HG03139 (cell line): ENCODE results near the gene RGMB.
"Not testable (repeated sequence)": the region's sequence is repeated elsewhere in the genome, so short reads cannot be mapped to it uniquely, and the experiment has no call there.

Source experiments
- ATAC-seq: cut with Tn5 transposase; IDR thresholded peaks from one replicate; pipeline ENCODE4 v1.9.1; 2021; ENCODE audit not compliant: unreplicated experiment

The RGMB gene

GRCh38 chr5:98773464-98774191, at the start of gene RGMB:
RGMB (plus strand) TSS chr5:98773663; CDS start chr5:98774071, 408 bp downstream.
- peak; percentile 85 for ATAC-seq

GRCh38 chr5:98726258-98726657, 47.2 kb upstream of the RGMB start:
- no peak for ATAC-seq

GRCh38 chr5:98727686-98728085, 45.8 kb upstream of the RGMB start:
- ATAC-seq = no peak

- no peak for ATAC-seq
Measured at GRCh38 chr5:98734646-98735045, 38.8 kb upstream of the RGMB start.

- ATAC-seq = no peak
Measured at GRCh38 chr5:98735806-98736507, 37.5 kb upstream of the RGMB start.

- no peak for ATAC-seq
Measured at GRCh38 chr5:98736753-98737152, 36.7 kb upstream of the RGMB start.

GRCh38 chr5:98737441-98737840, 36.0 kb upstream of the RGMB start:
- not testable (repeated sequence) for ATAC-seq

DNA sequence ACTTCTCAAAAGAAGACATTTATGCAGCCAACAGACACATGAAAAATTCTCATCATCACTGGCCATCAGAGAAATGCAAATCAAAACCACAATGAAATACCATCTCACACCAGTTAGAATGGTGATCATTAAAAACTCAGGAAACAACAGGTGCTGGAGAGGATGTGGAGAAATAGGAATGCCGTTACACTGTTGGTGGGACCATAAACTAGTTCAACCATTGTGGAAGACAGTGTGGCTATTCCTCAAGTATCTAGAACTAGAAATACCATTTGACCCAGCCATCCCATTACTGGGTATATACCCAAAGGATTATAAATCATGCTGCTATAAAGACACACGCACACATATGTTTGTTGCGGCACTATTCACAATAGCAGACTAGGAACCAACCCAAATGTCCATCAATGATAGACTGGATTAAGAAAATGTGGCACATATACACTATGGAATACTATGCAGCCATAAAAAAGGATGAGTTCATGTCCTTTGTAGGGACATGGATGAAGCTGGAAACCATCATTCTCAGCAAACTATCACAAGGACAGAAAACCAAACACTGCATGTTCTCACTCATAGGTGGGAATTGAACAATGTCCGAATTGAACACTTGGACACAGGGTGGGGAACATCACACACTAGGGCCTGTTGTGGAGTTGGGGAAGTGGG, 34.8 kb upstream of the RGMB start:
- ATAC-seq = not testable (repeated sequence)

DNA sequence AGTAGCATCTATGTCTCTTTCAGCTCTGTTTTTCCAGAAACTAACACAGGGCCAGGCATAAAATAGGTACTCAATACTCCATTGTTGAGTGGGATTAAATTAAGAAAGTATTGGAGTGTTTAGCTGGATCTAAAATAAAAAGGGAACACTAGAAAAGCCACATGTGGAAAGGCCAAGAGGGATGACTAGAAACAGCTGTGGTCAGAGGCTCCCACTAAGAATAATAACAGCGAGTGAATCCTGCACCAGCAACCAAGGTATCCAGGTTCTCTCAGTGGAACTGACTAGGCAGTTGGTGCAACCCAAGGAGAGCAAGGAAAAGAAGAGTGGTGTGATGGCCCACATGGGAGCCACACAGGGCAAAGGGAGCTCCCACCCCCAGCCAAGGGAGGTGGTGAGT, 31.5 kb upstream of the RGMB start:
- ATAC-seq = no peak

DNA sequence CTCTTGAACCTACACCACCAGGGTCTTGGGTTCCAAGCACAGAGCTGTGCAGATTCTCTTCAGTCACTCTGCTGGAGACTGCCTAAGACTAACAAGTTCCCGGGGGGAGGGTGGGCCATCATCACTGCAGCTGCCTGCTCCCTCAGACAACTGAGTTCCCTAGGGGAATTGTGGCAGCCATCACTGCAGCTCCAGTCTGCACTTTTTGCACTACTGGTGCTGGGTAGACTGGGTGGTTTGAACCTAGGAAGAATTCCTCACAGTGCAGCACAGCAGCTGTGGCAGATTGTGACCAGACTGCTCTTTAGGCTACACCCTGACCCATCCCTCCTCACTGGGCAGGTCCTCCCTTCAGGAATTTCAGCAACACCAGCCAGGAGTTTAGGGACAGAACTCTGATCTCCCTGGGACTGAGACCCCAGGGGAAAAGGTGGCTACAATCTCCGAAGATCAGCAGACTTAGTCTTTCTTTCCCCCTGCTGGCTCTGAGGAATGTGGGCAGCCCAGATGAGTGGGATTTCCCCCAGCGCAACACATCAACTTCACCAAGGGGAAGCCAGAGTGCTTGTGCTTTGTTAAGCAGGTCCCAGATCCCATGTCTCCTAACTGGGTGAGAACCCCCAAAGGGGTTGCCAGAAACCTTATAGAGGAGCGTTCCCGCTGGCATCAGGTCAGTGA, 30.9 kb upstream of the RGMB start:
- no peak for ATAC-seq

DNA sequence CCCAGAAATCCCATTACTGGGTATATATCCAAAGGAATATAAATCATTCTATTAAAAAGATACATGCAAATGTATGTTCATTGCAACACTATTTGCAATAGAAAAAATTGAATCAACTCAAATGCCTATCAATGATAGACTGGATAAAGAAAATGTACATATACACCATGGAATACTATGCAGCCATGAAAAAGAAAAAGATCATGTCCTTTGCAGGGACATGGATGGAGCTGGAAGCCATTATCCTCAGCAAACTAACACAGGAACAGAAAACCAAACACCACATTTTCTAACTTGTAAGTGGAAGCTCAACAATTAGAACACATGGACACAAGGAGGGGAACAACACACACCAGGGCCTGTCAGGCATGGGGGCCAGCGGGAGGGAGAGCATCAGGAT, 25.2 kb upstream of the RGMB start:
- not testable (repeated sequence) for ATAC-seq

DNA sequence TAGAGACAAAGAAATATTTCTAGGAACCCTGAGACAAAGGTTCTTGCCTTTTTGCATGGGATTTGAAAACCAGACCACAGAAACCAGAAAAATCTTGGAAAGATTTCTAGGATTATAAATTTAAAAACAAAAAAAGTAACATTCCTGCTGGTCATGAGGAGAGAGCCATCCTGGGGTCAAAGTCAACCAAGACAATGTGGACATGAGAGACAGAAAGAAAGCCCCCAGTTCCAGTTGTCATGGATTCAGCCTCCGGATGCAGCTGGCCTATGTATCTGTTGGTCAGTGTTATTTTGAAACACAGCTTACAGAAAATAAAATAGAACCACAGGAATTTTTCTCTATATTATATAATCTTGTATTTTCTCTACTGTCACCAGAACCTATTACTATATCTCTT, 24.4 kb upstream of the RGMB start:
- no peak for ATAC-seq

DNA sequence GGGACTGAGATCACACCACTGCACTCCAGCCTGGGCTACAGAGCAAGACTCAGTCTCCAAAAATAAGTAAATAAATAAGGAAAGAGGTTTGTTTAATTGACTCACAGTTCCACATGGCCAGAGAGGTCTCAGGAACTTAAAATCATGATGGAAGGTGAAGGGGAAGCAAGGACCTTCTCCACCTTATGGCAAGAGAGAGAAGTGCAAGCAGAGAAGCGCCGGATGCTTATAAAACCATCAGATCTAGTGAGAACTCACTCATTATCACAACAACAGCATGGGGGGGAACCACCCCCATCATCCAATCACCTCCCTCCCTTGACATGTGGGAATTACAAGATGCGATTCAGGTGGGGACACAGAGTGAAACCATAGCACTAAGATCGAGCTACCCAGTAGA, 22.8 kb upstream of the RGMB start:
- ATAC-seq = peak; percentile 91

GRCh38 chr5:98752331-98752730, 21.1 kb upstream of the RGMB start:
- not testable (repeated sequence) for ATAC-seq

DNA sequence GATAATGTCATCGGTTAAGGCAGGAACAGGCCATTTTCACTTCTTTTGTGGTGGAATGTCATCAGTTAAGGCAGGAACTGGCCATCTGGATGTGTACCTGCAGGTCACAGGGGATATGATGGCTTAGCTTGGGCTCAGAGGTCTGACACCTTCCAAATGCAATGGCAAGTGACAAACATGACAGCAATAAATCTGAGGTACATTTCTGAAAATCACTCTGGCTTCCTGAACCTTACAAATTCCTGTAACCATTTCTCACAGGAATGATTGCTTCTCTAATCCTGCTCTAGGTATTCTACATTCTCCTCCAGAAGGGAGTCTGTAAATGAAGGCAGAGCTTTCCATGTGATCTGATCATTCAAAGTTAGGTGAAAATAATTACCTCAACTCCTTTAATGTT, 20.7 kb upstream of the RGMB start:
- ATAC-seq = not testable (repeated sequence)

DNA sequence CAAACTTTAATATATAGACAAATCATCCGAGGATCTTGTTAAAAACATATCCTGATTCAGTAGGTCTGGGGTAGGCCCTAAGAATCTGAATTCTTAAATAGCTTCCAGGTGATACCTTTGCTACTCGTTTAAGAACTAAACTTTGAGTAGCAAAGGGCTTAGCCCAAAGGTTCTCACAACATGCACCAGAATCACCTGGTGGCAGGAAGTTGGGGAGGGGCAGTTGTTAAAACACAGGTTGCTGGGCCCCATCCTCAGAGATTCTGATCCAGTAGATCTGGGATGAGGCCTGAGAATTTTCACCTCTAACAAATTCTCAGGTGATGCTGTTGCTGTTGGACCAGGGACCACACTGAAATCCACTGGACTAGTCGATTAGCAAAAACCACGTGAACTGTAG, 20.0 kb upstream of the RGMB start:
- no peak for ATAC-seq

DNA sequence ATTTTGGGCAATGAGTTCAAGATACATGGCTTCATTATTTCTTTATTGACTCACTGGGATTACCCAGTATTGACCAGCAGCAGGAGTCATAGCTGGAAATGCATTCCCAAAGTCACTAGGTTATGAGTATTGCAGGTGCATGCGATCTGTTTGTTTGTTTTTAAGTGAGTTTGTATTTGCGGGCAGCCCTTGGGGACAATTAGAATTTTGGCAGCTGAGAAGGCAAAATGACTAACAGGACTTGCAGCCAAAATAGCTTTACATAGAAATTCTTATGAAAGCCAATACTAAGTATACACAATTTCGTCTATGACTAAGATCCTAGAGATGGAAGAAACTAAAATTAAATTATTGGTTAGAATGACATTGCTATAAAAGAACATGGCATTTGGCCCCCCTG, 18.1 kb upstream of the RGMB start:
- no peak for ATAC-seq

DNA sequence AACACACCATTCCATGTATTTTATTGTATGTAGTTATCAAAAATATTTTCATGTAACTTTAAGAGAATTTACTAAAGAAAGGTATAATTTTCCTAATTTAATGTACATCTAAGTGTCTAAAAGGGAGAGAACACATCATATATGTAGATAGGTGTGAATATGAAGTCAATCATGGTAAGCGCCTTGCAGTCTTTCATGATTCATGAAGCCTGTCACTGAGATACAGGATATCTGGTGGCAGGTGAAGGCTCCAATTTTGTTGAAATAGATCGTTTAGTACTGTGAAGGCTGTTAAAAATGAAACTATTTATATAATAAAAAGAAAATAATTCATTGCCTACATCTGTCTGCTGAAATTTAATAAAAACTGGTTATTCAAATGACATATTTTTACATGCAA, 15.5 kb upstream of the RGMB start:
- ATAC-seq = no peak

DNA sequence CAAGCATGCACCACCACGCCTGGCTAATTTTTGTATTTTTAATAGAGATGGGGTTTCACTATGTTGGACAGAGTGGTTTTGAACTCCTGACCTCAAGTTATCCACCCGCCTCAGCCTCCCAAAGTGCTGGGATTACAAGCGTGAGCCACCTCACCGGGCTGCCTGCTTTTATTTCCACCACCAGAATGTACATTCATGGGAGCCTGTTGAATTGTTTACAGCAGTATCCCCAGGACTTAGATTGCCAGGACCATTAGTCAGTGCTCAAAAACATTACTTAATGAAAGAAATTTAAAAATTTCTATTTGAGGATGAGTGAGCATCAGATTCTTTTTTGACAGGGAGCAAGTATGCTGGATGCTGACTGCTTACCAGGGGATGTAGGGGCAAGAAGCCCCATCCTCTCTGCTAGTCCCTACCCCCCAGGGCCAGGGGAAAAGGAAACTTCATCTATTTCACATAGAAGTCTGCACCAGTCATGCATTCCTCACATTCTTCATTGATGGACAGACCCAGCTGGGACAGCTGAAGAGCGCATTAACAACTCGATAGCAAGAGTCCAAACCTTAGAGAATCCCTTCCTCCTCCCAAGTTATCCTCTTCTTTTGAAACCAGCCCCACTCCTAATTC, 10.3 kb upstream of the RGMB start:
- no peak for ATAC-seq

GRCh38 chr5:98765815-98766214, 7.6 kb upstream of the RGMB start:
- no peak for ATAC-seq

DNA sequence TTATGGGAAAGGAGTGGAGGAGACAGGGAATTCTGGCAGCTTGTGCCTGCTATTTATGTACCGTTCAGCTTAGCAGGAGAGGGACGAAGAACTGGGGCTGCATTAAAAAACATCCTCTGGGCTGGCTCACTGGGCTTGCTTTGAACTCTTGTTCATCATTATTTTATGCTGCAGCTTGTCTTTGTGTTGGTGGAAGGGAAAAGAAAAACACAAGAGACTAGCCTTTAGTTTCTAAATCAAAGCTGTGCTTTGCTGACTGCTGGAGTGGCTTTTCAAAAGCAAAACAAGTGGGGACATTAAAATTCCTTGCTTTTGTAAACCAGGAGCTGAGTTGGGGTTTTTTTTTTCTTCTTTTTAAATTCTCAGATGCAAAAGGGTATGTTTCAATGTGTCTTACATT, 5.9 kb upstream of the RGMB start:
- no peak for ATAC-seq
